Activated T-helper 1 cell treated with Interleukin-2 at 50 U/mL for 16 hours (primary cell): ENCODE data around the gene NDUFAF2.
"Not testable (repeated sequence)": the region's sequence is repeated elsewhere in the genome, so short reads cannot be mapped to it uniquely, and the experiment has no call there.

Experiments used
- DNase-seq: peaks from one replicate; pipeline ENCODE4 v3.0.0-alpha.2; 2020; ENCODE audit warnings: low read depth

The NDUFAF2 gene

DNA sequence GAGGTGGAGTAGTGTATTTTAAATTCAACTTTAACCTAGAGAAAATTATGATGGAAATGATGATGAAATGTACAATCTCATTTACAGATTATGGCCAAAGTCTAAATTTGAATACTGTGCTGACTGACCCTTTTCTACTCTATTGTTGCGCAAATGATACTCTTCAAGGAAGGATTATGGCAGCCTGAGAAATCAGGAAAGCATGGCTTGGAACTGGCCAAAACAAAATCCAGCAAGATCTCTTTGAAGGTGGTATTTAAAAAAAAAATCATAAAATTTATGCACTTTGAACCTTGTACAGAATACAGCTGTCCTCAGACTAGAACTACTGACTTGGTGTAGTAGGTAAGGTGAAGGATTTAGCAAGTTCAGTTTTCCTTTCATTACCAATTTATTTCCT lies 105.3 kb downstream of the NDUFAF2 start:
- DNase-seq: no peak

DNA sequence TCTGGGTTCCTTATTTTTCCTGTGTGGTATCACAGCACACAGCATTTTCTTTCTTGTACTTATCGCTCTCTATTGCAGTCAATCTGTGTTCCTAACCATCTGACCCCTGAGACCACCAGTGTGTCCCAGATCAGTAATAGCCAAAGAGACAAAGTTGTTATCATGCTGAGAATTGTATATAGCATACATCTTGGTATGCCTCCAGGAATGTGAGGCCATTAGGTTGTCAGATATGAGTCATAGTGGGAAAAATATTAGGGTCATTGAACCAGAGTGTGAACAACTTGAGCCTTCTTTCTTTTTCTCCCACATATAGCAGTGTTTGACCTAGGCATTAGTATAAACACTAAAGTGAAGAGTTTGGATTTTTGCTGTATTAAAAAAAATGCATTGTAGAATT lies 106.3 kb downstream of the NDUFAF2 start:
- no peak for DNase-seq

DNA sequence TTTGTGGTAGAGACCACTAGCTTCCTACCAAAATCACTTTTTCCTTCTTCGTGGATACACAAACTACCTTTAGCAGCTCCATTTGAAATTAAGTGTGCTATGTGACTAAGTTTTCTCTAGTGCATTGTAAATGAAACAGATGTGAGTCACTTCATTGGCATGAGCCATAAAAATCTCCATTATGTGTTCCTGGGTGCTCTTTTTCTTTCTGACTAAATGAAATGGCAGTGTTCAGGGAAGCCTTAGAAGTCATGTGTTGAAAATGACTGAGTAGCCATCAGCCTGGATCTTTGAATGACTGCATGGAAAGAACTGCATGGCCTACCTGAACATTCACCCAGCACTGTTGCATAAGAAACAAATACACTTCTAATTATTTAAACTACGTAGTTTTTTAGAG lies 107.9 kb downstream of the NDUFAF2 start:
- DNase-seq: no peak

DNA sequence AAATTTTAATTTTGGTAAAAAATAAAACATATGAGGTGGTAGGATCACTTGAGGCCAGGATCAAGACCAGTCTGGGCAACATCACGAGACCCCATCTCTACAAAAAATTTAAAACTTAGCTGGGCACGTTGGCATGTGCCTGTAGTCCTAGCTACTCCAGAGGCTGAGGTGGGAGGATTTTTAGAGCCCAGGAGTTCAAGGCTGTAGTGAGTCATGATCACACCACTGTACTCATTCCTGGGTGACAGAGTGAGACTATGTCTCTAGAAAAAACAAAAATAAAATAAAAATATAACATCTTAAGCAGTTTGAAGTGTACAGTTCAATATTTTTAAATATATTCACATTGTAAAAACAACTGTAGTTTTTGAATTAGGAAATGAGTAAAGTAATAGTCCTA lies 108.9 kb downstream of the NDUFAF2 start:
- no peak for DNase-seq

DNA sequence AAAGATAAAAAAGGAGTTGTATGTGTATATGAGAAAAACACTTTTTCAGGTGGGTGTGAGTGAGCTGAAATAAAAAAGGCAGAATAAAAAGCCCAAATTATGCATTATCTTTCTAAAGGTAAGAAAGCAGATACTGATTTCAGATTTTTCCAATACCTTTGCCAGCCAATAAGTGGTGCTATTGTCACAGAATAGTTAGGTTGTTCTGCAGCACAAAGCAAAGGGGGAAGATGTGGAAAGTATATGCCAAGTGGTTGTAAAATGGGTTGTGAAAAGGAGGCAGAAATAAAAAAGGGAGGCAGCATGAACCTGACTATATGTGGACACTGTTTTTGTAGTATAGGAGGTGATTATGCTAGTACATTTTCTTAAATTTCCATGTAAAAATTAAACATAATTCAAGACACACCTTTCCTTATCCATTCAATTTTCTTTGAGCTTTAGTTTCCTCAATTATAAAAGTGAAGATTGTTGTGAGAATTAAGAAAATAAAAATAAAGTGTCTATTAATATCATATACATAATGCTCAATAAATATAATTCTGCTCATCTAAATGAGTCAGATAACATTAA lies 110.5 kb downstream of the NDUFAF2 start:
- DNase-seq: no peak

DNA sequence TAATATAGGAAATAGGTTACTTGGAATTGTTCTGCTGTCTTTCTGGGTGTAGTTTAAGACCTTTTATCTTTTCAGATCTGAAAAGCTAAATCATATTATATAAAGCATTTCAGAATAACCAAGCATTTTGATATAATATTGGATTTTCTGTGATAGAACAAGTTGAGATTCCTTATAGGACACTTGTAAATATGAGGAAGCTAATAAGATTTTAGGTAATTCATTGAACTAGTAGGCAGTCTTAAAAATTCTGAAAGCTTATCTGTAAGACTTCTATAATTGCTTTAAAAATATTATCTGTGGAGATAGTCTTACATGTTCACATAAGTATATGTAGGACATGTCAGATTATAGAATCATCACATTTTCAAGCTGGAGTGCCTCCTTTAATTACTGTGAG lies 114.5 kb downstream of the NDUFAF2 start:
- DNase-seq: no peak

DNA sequence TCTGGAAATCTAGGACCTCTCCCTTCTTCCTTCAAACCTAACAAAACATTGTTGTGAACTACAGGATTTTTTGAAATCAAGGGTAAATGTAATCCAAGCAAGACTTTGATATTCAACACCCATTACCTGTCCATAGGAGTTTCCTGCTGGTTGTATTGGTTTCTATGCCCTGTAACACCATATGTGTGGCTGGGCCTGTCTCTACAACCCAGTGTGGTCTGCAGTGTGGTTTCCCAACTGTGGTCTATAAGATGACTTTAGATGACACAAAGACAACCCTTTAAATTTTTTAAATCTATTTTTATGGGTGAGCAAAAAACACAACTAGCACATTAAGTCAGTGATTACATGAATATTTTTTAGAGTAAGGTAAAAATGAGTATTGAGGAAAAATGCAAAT lies 124.1 kb downstream of the NDUFAF2 start:
- no peak for DNase-seq

DNA sequence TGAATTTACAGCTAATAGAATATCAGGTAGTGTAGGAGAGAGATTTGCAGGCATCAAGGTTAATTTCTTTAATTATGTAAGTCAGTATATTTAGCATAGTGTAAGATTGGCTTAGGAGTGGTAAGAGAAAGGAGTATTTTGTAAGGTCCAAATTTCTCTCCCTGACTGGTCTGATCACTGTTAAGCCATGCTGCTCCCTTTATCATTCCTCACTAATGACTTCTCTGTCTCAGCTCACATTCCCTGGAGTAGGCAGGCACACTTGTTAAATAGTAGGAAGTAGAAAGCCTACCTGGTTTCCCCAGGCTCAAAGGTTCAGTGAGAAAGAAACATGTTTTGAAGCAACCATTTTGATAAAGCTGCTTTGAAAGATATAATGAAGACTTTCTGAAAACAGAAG lies 126.5 kb downstream of the NDUFAF2 start:
- no peak for DNase-seq

DNA sequence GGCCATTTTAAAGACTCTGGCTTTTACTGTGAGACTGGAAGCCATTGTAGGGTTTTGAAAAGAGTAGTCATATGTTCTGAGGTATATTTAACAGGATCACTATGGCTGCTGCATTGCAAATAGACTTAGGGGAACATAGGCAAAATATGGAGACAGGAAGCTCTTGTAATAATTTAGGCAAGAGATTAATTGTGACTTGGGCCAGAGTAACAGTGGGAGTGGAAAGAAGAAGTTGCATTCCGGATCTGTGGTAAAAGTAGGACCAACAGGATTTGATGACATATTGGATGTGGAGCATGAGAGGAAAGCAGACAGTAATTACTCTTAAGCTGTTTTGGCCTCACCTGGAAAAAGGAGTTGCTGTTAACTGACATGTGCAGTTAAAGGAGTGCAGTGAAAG lies 131.6 kb downstream of the NDUFAF2 start:
- DNase-seq: no peak

DNA sequence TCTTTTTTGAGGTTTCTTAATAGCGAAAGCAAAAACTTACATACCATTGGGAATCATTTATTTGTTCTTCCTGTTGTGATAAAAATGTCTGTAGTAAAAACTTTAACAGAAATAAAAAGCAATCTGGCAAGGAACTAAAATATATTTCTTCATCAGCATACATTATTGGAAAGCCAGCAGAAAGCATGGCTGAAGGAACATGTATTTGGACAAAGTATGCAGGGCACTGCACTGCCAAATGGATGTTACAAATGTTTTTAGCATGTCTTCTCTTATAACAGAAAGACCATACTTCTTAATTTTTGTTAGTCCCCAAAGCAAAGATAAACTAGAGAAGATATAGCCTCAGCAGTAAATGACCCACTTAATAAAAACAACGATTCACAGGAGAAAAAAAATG lies 136.7 kb downstream of the NDUFAF2 start:
- DNase-seq: no peak

DNA sequence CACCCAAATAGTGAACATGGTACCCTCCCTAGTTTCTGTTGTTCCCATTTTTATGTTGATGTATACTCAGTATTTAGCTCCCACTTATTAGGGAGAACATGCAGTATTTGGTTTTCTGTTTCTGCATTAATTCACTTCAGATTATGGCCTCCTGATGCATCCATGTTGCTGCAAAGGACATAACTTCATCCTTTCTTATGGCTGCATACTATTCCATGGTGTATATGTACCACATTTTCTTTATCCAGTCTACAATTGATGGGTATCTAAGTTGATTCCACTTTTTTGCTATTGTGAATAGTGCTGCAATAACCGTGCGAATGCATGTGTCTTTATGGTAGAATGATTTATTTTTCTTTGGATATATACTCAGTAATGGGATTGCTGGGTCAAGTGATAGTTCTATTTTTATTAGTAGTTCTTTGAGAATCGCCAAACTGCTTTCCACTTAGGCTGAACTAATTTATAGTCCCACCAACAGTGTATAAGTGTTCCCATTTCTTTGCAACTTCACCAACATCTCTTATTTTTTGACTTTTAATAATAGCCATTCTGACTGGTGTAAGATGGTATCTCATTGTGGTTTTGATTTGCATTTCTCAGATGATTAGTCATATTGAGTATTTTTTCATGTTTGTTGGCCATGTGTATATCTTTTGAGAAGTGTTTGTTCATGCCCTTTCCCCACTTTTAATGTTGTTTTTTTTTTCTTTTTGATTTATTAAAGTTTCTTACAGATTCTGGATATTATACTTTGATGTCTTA lies 137.7 kb downstream of the NDUFAF2 start:
- DNase-seq: no peak

DNA sequence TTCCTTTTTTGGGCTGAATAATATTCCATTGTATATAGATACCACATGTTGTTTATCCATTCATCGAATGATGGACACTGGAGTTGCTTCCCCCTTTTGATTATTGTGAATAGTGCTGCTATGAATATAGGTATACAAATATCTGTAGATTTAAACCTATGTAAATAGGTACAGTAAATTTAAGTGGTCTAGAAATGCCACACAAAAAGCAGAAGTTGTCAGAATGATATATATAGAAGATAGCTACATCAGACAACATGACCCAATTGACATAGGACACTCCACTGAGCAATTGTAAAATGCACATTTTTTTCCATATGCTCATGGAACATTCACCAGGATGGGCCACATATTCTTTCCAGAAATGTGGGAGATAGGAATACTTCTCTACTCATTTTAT lies 139.7 kb downstream of the NDUFAF2 start:
- DNase-seq: no peak

DNA sequence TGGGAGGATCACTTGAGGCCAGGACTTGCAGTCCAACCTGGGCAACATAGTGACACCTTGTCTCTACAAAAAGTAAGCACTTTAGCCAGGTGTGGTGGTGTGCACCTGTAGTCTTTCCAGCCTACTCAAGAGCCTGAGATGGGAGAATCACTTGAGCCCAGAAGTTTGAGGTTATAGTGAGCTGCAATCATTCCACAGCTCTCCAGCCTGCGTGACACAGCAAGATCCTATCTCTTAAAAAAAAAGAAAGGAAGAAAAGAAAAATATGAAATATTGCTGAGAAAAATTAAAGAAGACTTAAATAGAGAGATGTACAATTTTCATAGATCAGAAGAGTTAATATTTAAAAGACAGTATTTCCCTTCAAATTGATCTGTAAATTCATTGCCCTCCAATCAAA lies 140.9 kb downstream of the NDUFAF2 start:
- no peak for DNase-seq

DNA sequence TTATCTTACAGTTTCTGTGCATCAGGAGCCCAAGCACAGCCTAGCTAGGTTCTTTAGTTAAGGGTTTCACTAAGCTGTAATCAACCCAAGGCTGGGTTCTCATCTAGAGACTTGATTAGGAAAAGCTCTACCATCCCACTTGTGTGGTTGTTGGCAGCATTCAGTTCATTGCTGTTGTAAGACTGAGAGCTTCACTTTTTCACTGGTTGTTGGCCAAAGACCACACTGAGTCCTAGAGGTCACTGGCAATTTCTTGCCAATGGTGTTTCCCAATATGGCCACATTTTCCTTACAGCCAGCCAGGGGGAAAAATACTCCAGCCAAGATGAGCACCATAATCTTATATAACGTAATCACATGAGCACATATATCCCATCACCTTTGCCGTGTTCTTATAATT lies 142.9 kb downstream of the NDUFAF2 start:
- DNase-seq: no peak

DNA sequence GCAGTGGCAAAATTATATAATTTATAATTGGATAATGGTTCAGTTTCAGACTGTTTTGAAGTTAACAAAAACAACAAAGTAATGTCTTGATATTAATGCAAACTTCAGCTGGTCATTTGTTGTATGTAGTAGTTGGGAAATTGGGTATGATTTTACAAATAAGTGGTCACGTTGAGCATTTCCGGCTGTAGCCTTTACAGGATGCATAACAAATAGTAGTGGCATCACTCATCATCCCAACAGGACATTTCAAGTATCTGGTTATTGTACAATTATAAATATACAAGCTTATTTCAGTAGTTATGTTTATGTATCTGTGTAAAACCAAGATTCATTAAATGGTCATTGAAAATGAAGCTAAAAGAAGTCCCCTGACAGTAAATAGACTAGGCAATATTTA lies 144.3 kb downstream of the NDUFAF2 start:
- DNase-seq: no peak

DNA sequence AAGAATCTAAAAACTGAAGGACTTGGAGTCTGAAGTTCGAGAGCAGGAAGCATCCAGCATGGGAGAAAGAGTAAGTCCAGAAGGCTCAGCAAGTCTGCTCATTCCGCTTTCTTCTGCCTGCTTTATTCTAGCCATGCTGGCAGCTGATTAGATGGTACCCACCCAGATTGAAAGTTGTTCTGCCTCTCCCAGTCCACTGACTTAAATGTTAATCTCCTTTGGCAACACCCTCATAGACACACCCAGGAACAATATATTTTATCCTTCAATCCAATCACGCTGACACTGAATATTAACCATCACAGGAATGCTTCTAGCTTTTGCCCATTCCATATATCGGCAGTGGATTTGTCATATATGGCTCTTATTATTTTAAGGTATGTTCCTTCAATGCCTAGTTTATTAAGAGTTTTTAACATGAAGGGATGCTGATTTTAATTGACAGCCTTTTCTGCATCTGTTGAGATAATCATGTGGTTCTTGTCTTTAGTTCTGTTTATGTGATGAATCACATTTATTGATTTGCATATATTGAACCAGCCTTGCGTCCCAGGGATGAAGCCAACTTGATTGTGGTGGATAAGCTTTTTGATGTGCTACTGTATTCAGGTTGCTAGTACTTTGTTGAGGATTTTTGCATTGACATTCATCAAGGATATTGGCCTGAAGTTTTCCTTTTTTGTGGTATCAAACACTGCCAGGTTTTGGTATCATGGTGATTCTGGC lies 148.2 kb downstream of the NDUFAF2 start:
- DNase-seq: not testable (repeated sequence)

DNA sequence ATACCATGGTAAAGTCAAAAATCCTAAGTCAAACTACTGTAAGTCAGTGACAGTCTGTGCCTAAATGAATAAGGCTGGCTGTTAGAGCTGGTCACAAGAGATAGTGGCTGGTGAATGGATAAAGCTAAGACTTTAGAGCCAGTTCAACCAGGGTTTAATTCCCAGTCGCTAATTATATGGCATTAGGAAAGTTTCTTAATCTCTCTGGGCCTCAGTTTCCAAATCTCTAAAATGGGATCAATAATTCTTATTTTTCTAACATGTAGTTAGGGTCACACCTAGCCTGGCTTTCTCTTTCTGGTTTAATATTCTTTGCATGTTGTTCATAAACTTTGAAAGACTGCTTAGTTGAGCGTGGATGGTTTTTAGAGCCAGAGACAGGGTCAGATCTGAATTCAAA lies 152.5 kb downstream of the NDUFAF2 start:
- DNase-seq: no peak

DNA sequence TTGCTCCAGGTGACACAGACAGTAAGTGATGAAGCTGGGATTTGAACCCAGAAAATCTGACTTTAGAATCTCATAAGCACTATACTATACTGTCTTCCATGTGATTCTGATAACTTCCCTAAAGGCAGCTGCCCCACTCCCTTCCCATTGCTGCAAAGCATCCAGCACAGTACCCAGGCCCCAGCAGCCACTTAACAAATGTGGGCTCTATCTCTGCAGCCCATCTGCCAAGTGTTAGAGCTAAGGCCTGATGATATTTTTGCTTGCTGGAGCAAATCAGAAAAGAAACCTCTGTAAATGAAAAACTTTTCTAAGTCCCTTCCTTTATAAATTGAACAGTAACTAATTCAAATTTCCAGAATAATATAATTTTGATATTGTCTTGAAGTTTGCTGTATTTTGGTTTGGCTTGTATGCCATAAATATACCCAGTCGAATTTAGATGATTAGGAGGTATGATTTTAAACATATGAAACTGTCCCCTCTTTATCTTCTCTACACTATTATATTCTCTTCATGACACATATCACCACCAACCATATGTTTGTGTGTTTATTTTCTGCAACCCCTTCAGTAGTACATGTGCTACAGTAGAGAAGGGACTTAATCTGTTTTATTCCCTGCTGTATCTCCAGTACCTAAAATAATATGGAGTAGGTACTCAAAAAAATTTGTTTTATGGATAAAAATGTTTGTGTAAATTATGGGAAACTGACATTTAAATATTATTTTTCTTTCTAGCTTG lies 153.4 kb downstream of the NDUFAF2 start:
- DNase-seq: no peak

DNA sequence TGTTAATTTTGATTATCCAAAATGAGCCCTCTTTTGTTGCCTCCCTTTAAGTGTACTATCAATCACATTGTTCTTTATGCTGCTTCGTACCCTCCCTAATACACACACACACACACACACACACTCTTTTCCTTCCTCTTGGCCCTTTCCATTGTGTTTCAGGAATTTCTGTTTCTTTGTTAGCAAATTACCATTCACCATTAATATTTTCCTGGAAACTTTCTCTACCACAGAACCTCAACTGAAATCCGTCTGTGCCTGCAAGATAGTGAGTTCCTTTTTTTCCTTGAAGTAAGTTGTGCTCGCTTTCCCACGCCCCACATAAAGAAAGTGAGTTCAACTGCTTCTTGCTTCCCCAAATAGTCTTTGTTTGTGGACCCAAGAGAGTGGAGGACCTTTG lies 155.4 kb downstream of the NDUFAF2 start:
- no peak for DNase-seq

DNA sequence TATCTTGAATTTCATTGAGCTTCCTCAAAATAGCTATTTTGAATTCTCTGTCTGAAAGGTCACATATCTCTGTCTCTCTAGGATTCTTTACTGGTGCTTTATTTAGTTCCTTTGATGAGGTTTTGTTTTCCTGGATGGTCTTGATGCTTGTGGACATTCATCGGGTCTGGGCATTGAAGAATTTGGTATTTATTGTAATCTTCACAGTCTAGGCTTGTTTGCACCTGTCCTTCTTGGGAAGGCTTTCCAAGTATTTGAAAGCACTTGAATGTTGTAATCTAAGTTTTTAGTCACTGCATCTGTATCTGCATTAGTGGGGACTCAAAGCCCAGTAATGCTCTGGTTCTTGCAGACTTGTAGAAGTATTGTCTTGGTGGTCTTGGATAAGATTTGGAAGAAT lies 169.4 kb downstream of the NDUFAF2 start:
- DNase-seq: no peak

DNA sequence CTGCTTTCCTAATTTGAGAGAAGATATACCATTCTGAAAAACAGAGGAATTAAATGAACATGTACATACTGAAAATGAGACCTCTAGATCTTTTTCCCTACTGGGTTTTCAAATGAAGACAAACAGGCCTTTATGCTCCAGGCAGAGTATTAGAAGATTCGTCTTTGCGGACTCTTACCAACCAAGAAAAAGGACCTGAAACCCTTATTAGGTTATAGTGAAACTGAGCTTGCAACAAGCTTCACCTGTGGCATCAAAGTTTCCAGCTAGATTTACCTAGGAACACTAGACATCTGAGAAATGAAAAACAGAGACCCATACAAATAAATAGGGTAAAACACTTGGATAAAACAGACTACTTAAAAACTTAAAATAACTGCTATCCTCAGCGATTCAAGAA lies 171.0 kb downstream of the NDUFAF2 start:
- no peak for DNase-seq

DNA sequence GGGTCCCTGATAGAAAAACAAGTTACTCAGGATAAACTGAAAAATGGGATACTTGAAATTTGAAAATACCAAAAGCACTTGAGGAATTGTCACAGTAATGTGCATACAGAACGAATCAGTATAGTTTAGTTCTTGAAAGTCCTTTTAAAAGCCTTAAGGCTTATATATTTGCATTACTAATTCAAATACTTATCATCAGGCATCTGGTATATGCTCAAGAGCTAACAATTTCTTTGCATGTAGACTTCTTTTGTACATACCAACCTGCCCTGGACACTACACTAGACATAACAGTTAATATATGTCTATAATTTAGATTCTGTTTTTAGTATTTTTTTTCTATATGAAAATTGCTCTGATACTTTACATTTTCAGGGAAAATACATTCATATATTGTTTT lies 174.1 kb downstream of the NDUFAF2 start:
- DNase-seq: no peak

DNA sequence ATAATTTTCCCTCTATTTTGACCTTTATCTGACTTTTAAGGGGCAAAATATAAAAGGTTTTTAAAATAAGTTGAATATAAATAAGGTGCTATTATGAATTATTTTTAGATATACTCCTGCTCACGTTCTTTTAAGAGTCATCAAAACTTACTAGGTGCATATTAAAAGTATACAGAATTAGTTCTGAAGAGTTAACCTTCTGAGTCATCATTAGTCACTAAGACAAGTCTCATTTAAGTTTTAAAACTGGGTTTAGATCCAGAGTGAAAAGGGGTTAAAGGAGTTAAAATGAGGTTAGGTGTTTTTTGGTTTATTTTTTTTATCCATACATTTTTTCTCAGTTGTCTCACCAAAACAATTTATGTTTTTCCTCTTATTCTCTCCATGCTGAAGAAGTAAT lies 175.5 kb downstream of the NDUFAF2 start:
- no peak for DNase-seq
